ENCODE data around the gene INHBB.

INHBB gene

GRCh38 chr2:120336749-120337148, 9.2 kb upstream of the INHBB start:
- no peak for DNase-seq (ENCODE audit: low read depth in 2 of 3, low spot score in 1 of 3)

- DNase-seq (ENCODE audit: low read depth in 2 of 3, low spot score in 1 of 3), result no peak
Observed at GRCh38 chr2:120338015-120338414, 7.9 kb upstream of the INHBB start.

GRCh38 chr2:120341977-120342376, 4.0 kb upstream of the INHBB start:
- no peak for DNase-seq (ENCODE audit: low read depth in 2 of 3, low spot score in 1 of 3)

- no peak for DNase-seq (ENCODE audit: low read depth in 2 of 3, low spot score in 1 of 3)
Observed at GRCh38 chr2:120342446-120342845, 3.5 kb upstream of the INHBB start.

GRCh38 chr2:120343100-120343432, 2.9 kb upstream of the INHBB start:
- DNase-seq (ENCODE audit: low read depth in 2 of 3, low spot score in 1 of 3), result no peak

GRCh38 chr2:120343433-120344105, 2.4 kb upstream of the INHBB start:
- peak; percentile 31 to 63 (median 50) for DNase-seq (ENCODE audit: low read depth in 2 of 3, low spot score in 1 of 3)

- DNase-seq (ENCODE audit: low read depth in 2 of 3, low spot score in 1 of 3), result no peak
Observed at GRCh38 chr2:120344214-120344975, 1.5 kb upstream of the INHBB start.

GRCh38 chr2:120344976-120345581, 857 bp upstream of the INHBB start:
- DNase-seq (ENCODE audit: low read depth in 2 of 3, low spot score in 1 of 3), result no peak

- DNase-seq (ENCODE audit: low read depth in 2 of 3, low spot score in 1 of 3), result no peak
Observed at GRCh38 chr2:120345608-120346007, 328 bp upstream of the INHBB start.

- DNase-seq (ENCODE audit: low read depth in 2 of 3, low spot score in 1 of 3), result no peak
Observed at GRCh38 chr2:120346667-120347358, 877 bp downstream of the INHBB start.

- no peak for DNase-seq (ENCODE audit: low read depth in 2 of 3, low spot score in 1 of 3)
Observed at GRCh38 chr2:120347396-120348060, 1.6 kb downstream of the INHBB start.

GRCh38 chr2:120348134-120348736, 2.3 kb downstream of the INHBB start:
- no peak for DNase-seq (ENCODE audit: low read depth in 2 of 3, low spot score in 1 of 3)

- no peak for DNase-seq (ENCODE audit: low read depth in 2 of 3, low spot score in 1 of 3)
Observed at GRCh38 chr2:120348737-120349439, 3.0 kb downstream of the INHBB start.

- DNase-seq (ENCODE audit: low read depth in 2 of 3, low spot score in 1 of 3), result no peak
Observed at GRCh38 chr2:120349440-120349921, 3.5 kb downstream of the INHBB start.

GRCh38 chr2:120350080-120350479, 4.1 kb downstream of the INHBB start:
- no peak for DNase-seq (ENCODE audit: low read depth in 2 of 3, low spot score in 1 of 3)

- no peak for DNase-seq (ENCODE audit: low read depth in 2 of 3, low spot score in 1 of 3)
Observed at GRCh38 chr2:120350801-120351320, 4.9 kb downstream of the INHBB start.

- DNase-seq (ENCODE audit: low read depth in 2 of 3, low spot score in 1 of 3), result no peak
Observed at GRCh38 chr2:120352696-120353590, 7.0 kb downstream of the INHBB start.

- DNase-seq (ENCODE audit: low read depth in 2 of 3, low spot score in 1 of 3), result no peak
Observed at GRCh38 chr2:120353591-120353898, 7.6 kb downstream of the INHBB start.

- DNase-seq (ENCODE audit: low read depth in 2 of 3, low spot score in 1 of 3), result no peak
Observed at GRCh38 chr2:120353931-120354330, 8.0 kb downstream of the INHBB start.
